ENCODE results near the gene SPSB4. TPM values are rescaled to one million over a fixed set of nuclear protein-coding genes. Genes with fewer than 3 reads are reported as not detected.

The SPSB4 gene
- total and polyA plus RNA-seq, 2 donors (not counting 1 experiment from before 2014, with no cell fraction given) = not detected

GRCh38 chr3:141124715-141125114 is 73.6 kb downstream of the SPSB4 start:
- no peaks in the 10 kb centered on the region for H3K4me1 ChIP-seq (ENCODE audit: control insufficient read depth in 2 of 2, insufficient read depth in 2 of 2, low read length in 2 of 2)
- DNase-seq = no peak
- intact Hi-C loops (cut with micrococcal nuclease) = no loop called here
- H3K79me2 ChIP-seq (ENCODE audit: control insufficient read depth, insufficient read depth, low read length) = no peaks in the 10 kb centered on the region
- 100% methylated on average over 2 of the region's 5 CpGs for WGBS (ENCODE audit: insufficient coverage)
- H3K4me3 ChIP-seq (ENCODE audit: control extremely low read depth in 1 of 5, extremely low read depth in 1 of 5, insufficient read depth in 1 of 5, low read depth in 2 of 5, low read length in 4 of 5) = no peak overlapping the region
- no peak overlapping the region for H2AFZ ChIP-seq (ENCODE audit: insufficient read depth, low read depth, low read length, poor library complexity, severe bottlenecking)
- H3K9me3 Mint-ChIP-seq (ENCODE audit: insufficient read depth) = no peaks in the 10 kb centered on the region
- ATAC-seq (ENCODE audit: low read depth) = no peak
- no peak overlapping the region for H3K27ac ChIP-seq (ENCODE audit: low read length in 2 of 2)
- no peak for TF ChIP-seq EZH2 (IDR thresholded peaks at IDR 0.05; ENCODE audit: borderline replicate concordance, insufficient read depth, low read depth, low read length, poor library complexity, severe bottlenecking)
- TF ChIP-seq, protein P1, sequence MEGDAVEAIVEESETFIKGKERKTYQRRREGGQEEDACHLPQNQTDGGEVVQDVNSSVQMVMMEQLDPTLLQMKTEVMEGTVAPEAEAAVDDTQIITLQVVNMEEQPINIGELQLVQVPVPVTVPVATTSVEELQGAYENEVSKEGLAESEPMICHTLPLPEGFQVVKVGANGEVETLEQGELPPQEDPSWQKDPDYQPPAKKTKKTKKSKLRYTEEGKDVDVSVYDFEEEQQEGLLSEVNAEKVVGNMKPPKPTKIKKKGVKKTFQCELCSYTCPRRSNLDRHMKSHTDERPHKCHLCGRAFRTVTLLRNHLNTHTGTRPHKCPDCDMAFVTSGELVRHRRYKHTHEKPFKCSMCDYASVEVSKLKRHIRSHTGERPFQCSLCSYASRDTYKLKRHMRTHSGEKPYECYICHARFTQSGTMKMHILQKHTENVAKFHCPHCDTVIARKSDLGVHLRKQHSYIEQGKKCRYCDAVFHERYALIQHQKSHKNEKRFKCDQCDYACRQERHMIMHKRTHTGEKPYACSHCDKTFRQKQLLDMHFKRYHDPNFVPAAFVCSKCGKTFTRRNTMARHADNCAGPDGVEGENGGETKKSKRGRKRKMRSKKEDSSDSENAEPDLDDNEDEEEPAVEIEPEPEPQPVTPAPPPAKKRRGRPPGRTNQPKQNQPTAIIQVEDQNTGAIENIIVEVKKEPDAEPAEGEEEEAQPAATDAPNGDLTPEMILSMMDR (IDR thresholded peaks at IDR 0.05) = no peak
- POLR2A ChIA-PET = no interaction called here
- no peaks in the 10 kb centered on the region for H3K4me1 Mint-ChIP-seq
- CTCF ChIA-PET = interaction anchor here (1.4 kb wide), 1 partner anchor 19 kb away, joined by 3 read pairs; no protein-coding TSS in a partner anchor
- no peak overlapping the region for H3K9ac ChIP-seq (ENCODE audit: low read length)
- H3K9me3 ChIP-seq (ENCODE audit: control extremely low read depth in 1 of 3, control insufficient read depth in 2 of 3, insufficient read depth in 1 of 3, low read length in 2 of 3) = no peaks in the 10 kb centered on the region
- peaks cover 46% of the 10 kb centered on the region for H3K27me3 Mint-ChIP-seq
- H3K4me2 ChIP-seq (replicated peaks; ENCODE audit: low read depth, low read length, poor library complexity, severe bottlenecking) = no peak overlapping the region
- H3K36me3 ChIP-seq (replicated peaks in 1 of 2; ENCODE audit: control extremely low read depth in 1 of 2, control insufficient read depth in 1 of 2, extremely low read depth in 1 of 2, insufficient read depth in 2 of 2, low read length in 1 of 2) = no peaks in the 10 kb centered on the region
- peaks cover 0 to 10% (median 0%) of the 10 kb centered on the region in 4 experiments for H3K27me3 ChIP-seq (replicated peaks in 1 of 4; ENCODE audit: control extremely low read depth in 1 of 4, control insufficient read depth in 3 of 4, insufficient read depth in 4 of 4, low read length in 3 of 4)
- no peak overlapping the region for H3K27ac Mint-ChIP-seq
- H3K4me3 Mint-ChIP-seq = no peak overlapping the region
- no peaks in the 10 kb centered on the region for H4K20me1 ChIP-seq (ENCODE audit: control insufficient read depth, insufficient read depth, low read length, poor library complexity, severe bottlenecking)

DNA sequence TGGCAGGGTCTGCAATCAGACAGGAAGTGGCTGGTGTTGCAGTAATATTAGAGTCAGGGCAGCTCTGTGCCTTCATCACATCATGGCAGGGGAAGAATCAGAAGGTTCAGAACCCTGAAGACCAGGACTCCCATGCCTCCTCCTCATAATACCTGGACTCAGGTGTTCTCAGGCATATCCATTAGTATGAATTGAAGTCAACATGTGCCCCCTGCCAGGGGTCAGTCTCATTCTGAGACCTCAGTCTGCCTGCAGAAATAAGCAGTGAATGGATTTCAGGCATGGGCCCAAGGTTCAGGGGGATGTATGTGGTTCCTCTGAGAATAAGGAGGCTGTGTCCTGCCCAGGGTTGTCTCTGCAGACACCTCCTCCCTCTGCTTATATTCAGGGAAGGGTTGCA is 74.2 kb downstream of the SPSB4 start:
- Histone ChIP-seq H3K27me3 (replicated peaks in 1 of 4; ENCODE audit: control extremely low read depth in 1 of 4, control insufficient read depth in 3 of 4, insufficient read depth in 4 of 4, low read length in 3 of 4) (peaks cover 0 to 10% (median 0%) of the 10 kb centered on the region in 4 experiments), H3K36me3 (replicated peaks in 1 of 2; ENCODE audit: control extremely low read depth in 1 of 2, control insufficient read depth in 1 of 2, extremely low read depth in 1 of 2, insufficient read depth in 2 of 2, low read length in 1 of 2) (no peaks in the 10 kb centered on the region), H2AFZ (ENCODE audit: insufficient read depth, low read depth, low read length, poor library complexity, severe bottlenecking) (no peak overlapping the region), H3K9me3 (ENCODE audit: control extremely low read depth in 1 of 3, control insufficient read depth in 2 of 3, insufficient read depth in 1 of 3, low read length in 2 of 3) (no peaks in the 10 kb centered on the region), H3K4me1 (ENCODE audit: control insufficient read depth in 2 of 2, insufficient read depth in 2 of 2, low read length in 2 of 2) (no peaks in the 10 kb centered on the region), H3K9ac (ENCODE audit: low read length) (no peak overlapping the region), H4K20me1 (ENCODE audit: control insufficient read depth, insufficient read depth, low read length, poor library complexity, severe bottlenecking) (no peaks in the 10 kb centered on the region), H3K4me3 (ENCODE audit: control extremely low read depth in 1 of 5, extremely low read depth in 1 of 5, insufficient read depth in 1 of 5, low read depth in 2 of 5, low read length in 4 of 5) (no peak overlapping the region), H3K27ac (ENCODE audit: low read length in 2 of 2) (no peak overlapping the region), H3K79me2 (ENCODE audit: control insufficient read depth, insufficient read depth, low read length) (no peaks in the 10 kb centered on the region), H3K4me2 (replicated peaks; ENCODE audit: low read depth, low read length, poor library complexity, severe bottlenecking) (no peak overlapping the region)
- H3K4me1 Mint-ChIP-seq = no peaks in the 10 kb centered on the region
- no peak overlapping the region for H3K4me3 Mint-ChIP-seq
- no peak for TF ChIP-seq EZH2 (IDR thresholded peaks at IDR 0.05; ENCODE audit: borderline replicate concordance, insufficient read depth, low read depth, low read length, poor library complexity, severe bottlenecking)
- TF ChIP-seq, protein P1 (IDR thresholded peaks at IDR 0.05) = no peak
- POLR2A ChIA-PET = no interaction called here
- no peak overlapping the region for H3K27ac Mint-ChIP-seq
- intact Hi-C loops (cut with micrococcal nuclease) = no loop called here
- peaks cover 40% of the 10 kb centered on the region for H3K27me3 Mint-ChIP-seq
- DNase-seq (no peak), ATAC-seq (ENCODE audit: low read depth) (no peak)
- H3K9me3 Mint-ChIP-seq (ENCODE audit: insufficient read depth) = no peaks in the 10 kb centered on the region
- CTCF ChIA-PET = no interaction called here
